Measurements from ENCODE around the gene GPLD1. TPM values are rescaled to one million over a fixed set of nuclear protein-coding genes. Genes with fewer than 3 reads are reported as not detected.

Gene GPLD1
- total RNA-seq, 1 donor from 2014 or later: 0.26 TPM

DNA sequence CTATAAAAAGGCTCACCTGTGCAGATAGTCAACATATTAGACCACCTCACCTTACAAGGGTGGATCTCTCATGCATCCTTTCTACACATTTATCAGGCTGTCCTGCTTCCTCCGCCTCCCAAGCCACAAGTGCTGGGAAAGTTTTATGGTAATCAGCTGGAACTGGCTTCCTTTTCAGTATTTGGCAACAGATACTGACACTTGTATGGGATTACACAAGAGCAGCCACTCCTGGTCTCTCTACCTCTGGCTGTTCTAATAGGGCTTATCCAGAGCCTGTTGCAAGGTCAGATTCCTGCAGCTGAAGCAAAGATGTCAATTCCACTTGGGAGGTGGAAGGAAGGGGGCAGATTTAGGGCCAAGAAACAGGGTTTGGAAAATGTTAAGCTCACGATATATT is 503 bp upstream of the GPLD1 start:
- FAIRE-seq: no peak
- peak; percentile 49 for DNase-seq (ENCODE audit: low read depth)
- no peak for TF ChIP-seq CTCF (IDR thresholded peaks at IDR 0.05; ENCODE audit: insufficient read depth, low read length, severe bottlenecking)

DNA sequence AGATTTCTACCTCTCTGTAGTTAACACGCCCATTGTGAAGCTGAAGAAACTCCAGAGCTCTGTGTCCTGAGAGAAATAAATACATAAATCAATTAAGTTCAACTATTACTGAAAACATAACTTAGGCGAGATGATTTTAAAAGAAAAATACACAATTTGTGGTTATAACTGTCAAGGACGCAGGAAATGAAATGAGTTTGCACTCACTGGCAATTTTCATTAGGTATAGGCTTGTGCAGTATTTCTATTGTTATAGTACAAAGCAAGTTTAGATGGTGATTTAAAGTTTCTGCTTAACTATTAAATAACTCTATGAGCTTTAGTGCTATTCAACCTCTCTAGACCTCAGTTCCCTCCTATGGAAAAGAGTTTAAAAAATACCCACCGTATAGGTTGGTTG is 3.3 kb downstream of the GPLD1 start:
- H3K4me3 ChIP-seq (ENCODE audit: low read depth, low read length): no peak overlapping the region
- DNase-seq (ENCODE audit: low read depth) (no peak), FAIRE-seq (no peak)
- no peak for TF ChIP-seq CTCF (IDR thresholded peaks at IDR 0.05; ENCODE audit: insufficient read depth, low read length, severe bottlenecking)
- H3K36me3 ChIP-seq (ENCODE audit: control insufficient read depth, insufficient read depth, low read length): no peaks in the 10 kb centered on the region
- H3K27me3 ChIP-seq (ENCODE audit: control insufficient read depth, insufficient read depth, low read length): no peaks in the 10 kb centered on the region

More for the DNA sequence above, 503 bp upstream of the GPLD1 start:
- H3K27me3 ChIP-seq (ENCODE audit: control insufficient read depth, insufficient read depth, low read length): peaks cover 1% of the 10 kb centered on the region
- H3K4me3 ChIP-seq (ENCODE audit: low read depth, low read length): no peak overlapping the region
- H3K36me3 ChIP-seq (ENCODE audit: control insufficient read depth, insufficient read depth, low read length): no peaks in the 10 kb centered on the region

GRCh38 chr6:24484657-24485323 is 4.6 kb downstream of the GPLD1 start:
- Histone ChIP-seq H3K27me3 (ENCODE audit: control insufficient read depth, insufficient read depth, low read length) (no peaks in the 10 kb centered on the region), H3K36me3 (ENCODE audit: control insufficient read depth, insufficient read depth, low read length) (no peaks in the 10 kb centered on the region), H3K4me3 (ENCODE audit: low read depth, low read length) (no peak overlapping the region)
- DNase-seq (ENCODE audit: low read depth) (peak; percentile 47), FAIRE-seq (no peak)
- no peak for TF ChIP-seq CTCF (IDR thresholded peaks at IDR 0.05; ENCODE audit: insufficient read depth, low read length, severe bottlenecking)

DNA sequence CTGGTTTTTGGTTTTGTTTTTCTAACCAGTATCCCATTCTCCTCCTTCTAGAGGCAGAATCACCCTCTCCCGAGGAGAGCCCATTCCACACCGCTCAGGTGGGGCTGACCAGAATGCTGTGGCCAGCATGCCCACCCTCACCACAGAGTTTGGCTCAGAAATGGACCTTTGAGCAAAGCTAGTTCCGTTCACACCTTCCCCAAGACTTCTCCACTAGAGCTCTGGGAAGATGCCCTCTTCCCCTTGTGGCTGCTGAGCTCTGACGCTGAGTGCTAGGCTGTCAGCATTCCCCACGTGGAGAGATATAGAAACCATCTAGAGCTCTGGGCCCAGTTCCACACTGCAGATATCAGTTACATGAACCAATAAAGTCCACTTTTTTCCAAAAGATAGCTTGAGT is 7.9 kb downstream of the GPLD1 start:
- no peak overlapping the region for H3K4me3 ChIP-seq (ENCODE audit: low read depth, low read length)
- DNase-seq (ENCODE audit: low read depth): no peak
- TF ChIP-seq CTCF (IDR thresholded peaks at IDR 0.05; ENCODE audit: insufficient read depth, low read length, severe bottlenecking): no peak
- no peaks in the 10 kb centered on the region for H3K27me3 ChIP-seq (ENCODE audit: control insufficient read depth, insufficient read depth, low read length)
- H3K36me3 ChIP-seq (ENCODE audit: control insufficient read depth, insufficient read depth, low read length): no peaks in the 10 kb centered on the region
- no peak for FAIRE-seq

- FAIRE-seq (no peak), DNase-seq (ENCODE audit: low read depth) (no peak)
- Histone ChIP-seq H3K4me3 (ENCODE audit: low read depth, low read length) (no peak overlapping the region), H3K36me3 (ENCODE audit: control insufficient read depth, insufficient read depth, low read length) (no peaks in the 10 kb centered on the region), H3K27me3 (ENCODE audit: control insufficient read depth, insufficient read depth, low read length) (no peaks in the 10 kb centered on the region)
- TF ChIP-seq CTCF (IDR thresholded peaks at IDR 0.05; ENCODE audit: insufficient read depth, low read length, severe bottlenecking): no peak
These were observed 8.7 kb downstream of the GPLD1 start for GRCh38 chr6:24480705-24481104.

GRCh38 chr6:24478903-24479302 is 10.5 kb downstream of the GPLD1 start:
- DNase-seq (ENCODE audit: low read depth) (no peak), FAIRE-seq (no peak)
- no peaks in the 10 kb centered on the region for H3K36me3 ChIP-seq (ENCODE audit: control insufficient read depth, insufficient read depth, low read length)
- H3K4me3 ChIP-seq (ENCODE audit: low read depth, low read length): no peak overlapping the region
- H3K27me3 ChIP-seq (ENCODE audit: control insufficient read depth, insufficient read depth, low read length): no peaks in the 10 kb centered on the region
- no peak for TF ChIP-seq CTCF (IDR thresholded peaks at IDR 0.05; ENCODE audit: insufficient read depth, low read length, severe bottlenecking)
